Measurements from ENCODE around the gene UNC13C. TPM values are rescaled to one million over a fixed set of nuclear protein-coding genes. Genes with fewer than 3 reads are reported as not detected.

Gene UNC13C
- total RNA-seq, 1 experiment from 2014 or later, result not detected

DNA sequence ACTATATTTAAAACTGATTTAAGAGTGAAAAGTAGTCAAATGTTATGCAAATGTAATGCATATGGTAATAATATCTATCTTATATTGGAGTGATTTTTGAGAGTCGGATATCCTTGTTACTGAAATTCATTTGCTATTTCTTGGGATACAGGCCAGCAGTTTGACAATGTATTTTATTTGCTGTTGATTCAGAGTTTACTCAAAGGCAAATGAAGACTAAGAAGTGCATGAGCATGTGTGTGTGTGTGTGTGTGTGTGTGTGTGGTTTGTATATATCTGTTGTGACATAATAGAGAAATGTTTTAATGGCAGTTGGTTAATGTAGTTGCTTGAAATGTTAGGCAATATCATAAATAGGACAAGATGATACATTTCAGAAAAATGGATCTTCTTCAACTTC is 39.0 kb downstream of the UNC13C start (continued):
- TF ChIP-seq ZFX (IDR thresholded peaks at IDR 0.05), result no peak
- TF ChIP-seq EZH2phosphoT487 (IDR thresholded peaks at IDR 0.05; ENCODE audit: borderline replicate concordance), result no peak
- no peak for TF ChIP-seq CEBPB (IDR thresholded peaks at IDR 0.05; ENCODE audit: low read depth)
- TF ChIP-seq TCF7L2 (IDR thresholded peaks at IDR 0.05; ENCODE audit: borderline replicate concordance, extremely low read depth, insufficient read depth, insufficient read length), result no peak

DNA sequence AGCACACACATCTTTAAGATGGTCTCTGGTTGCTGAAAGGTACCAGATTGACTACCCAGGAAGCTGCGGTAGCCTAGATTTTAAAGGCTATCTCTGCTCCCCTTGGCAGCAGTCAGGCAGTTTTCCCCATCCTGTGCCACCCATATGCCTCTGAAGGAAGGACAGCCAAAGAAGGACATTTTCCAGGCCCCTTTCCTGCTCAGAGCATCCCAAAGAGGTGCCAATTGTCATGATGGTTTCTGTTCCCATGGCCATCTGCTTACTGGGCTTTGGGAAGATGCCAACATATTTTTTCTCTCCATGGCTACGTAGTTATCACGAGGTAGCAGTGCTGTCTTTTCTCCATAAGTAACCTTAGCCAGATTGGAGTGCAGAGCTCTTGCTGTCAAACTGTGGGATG is 39.7 kb downstream of the UNC13C start:
- intact Hi-C loops (cut with micrococcal nuclease), result no loop called here
- TF ChIP-seq FOSL1 (IDR thresholded peaks at IDR 0.05; ENCODE audit: low read depth) (no peak), RAD21 (IDR thresholded peaks at IDR 0.05; ENCODE audit: low read depth) (no peak), ZNF274 (IDR thresholded peaks at IDR 0.05; ENCODE audit: low read depth, low read length) (no peak), ELF1 (IDR thresholded peaks at IDR 0.05; ENCODE audit: borderline replicate concordance, low read depth) (no peak)
- TF ChIP-seq, protein P1, sequence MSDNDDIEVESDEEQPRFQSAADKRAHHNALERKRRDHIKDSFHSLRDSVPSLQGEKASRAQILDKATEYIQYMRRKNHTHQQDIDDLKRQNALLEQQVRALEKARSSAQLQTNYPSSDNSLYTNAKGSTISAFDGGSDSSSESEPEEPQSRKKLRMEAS (IDR thresholded peaks at IDR 0.05), result no peak
- no peak for ATAC-seq
- Histone ChIP-seq H3K4me2 (ENCODE audit: low read length) (no peak overlapping the region), H3K27ac (ENCODE audit: low read depth, low read length) (no peak overlapping the region), H3K36me3 (ENCODE audit: control insufficient read depth in 1 of 2, insufficient read depth in 2 of 2, low read length in 2 of 2) (no peaks in the 10 kb centered on the region), H4K20me1 (ENCODE audit: insufficient read depth) (no peaks in the 10 kb centered on the region), H3K4me1 (ENCODE audit: control insufficient read depth in 1 of 2, insufficient read depth in 2 of 2, low read length in 2 of 2) (no peaks in the 10 kb centered on the region), H3K9me3 (ENCODE audit: control insufficient read depth in 1 of 2, insufficient read depth in 1 of 2, low read depth in 1 of 2, low read length in 2 of 2) (peaks cover 20 to 38% of the 10 kb centered on the region in 2 experiments; a peak in 2 of 4 replicates), H3K9ac (ENCODE audit: low read length) (no peak overlapping the region), H3K79me2 (ENCODE audit: insufficient read depth, low read length) (no peaks in the 10 kb centered on the region), H2AFZ (ENCODE audit: low read depth, low read length, poor library complexity, severe bottlenecking) (no peak overlapping the region), H3K4me3 (replicated peaks in 1 of 2; ENCODE audit: low read depth in 1 of 2, low read length in 2 of 2) (no peak overlapping the region), H3K9me2 (ENCODE audit: insufficient read depth) (no peaks in the 10 kb centered on the region), H3K27me3 (ENCODE audit: insufficient read depth, low read length) (no peaks in the 10 kb centered on the region)
- CTCF ChIA-PET, result no interaction called here
- no peak for DNase-seq (ENCODE audit: low read depth, low spot score)
- RAD21 ChIA-PET (ENCODE audit: low non-redundant PET in 1 of 2, low total read pairs in 2 of 2, uncharacterized antibody in 2 of 2, unreplicated experiment in 2 of 2), result no interaction called here
- no TSS peak for BruUV-seq (replicated peaks)
- POLR2A ChIA-PET, result no interaction called here

DNA sequence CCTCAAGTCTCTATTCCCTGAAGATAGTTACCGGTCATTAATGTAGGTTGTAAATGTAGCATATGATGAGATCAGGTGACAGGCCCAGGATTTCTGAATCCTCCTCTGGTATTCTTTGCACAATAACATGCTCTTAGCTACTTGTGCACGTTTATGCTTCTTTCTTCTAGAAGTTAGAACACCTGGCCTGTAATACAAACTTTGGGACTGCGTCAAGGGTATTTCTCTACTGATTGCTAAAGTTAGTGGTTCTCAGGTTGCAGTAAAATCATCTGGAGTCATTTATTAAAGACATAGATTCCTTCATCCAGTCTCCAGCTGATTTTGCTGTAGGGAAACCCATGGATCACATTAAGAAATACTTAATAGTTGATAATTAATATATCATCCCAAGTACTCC is 48.0 kb downstream of the UNC13C start:
- ChIA-PET POLR2A (no interaction called here), RAD21 (ENCODE audit: low non-redundant PET in 1 of 2, low total read pairs in 2 of 2, uncharacterized antibody in 2 of 2, unreplicated experiment in 2 of 2) (no interaction called here), CTCF (no interaction called here)
- H3K9me3 ChIP-seq (ENCODE audit: control insufficient read depth in 1 of 2, insufficient read depth in 1 of 2, low read depth in 1 of 2, low read length in 2 of 2), result peaks cover 5 to 48% of the 10 kb centered on the region in 2 experiments; a peak in 2 of 4 replicates
- H3K27me3 ChIP-seq (ENCODE audit: insufficient read depth, low read length), result no peaks in the 10 kb centered on the region
- no TSS peak for BruUV-seq (replicated peaks)
- no peak overlapping the region for H2AFZ ChIP-seq (ENCODE audit: low read depth, low read length, poor library complexity, severe bottlenecking)
- no peaks in the 10 kb centered on the region for H3K9me2 ChIP-seq (ENCODE audit: insufficient read depth)
- intact Hi-C loops (cut with micrococcal nuclease), result no loop called here
- no peaks in the 10 kb centered on the region for H3K79me2 ChIP-seq (ENCODE audit: insufficient read depth, low read length)
- no peaks in the 10 kb centered on the region for H3K4me1 ChIP-seq (ENCODE audit: control insufficient read depth in 1 of 2, insufficient read depth in 2 of 2, low read length in 2 of 2)
- no peak for ATAC-seq
- DNase-seq (ENCODE audit: low read depth, low spot score), result no peak
- H3K36me3 ChIP-seq (ENCODE audit: control insufficient read depth in 1 of 2, insufficient read depth in 2 of 2, low read length in 2 of 2), result no peaks in the 10 kb centered on the region
- no peak overlapping the region for H3K27ac ChIP-seq (ENCODE audit: low read depth, low read length)
- H3K9ac ChIP-seq (ENCODE audit: low read length), result no peak overlapping the region
- H4K20me1 ChIP-seq (ENCODE audit: insufficient read depth), result no peaks in the 10 kb centered on the region
- no peak overlapping the region for H3K4me3 ChIP-seq (replicated peaks in 1 of 2; ENCODE audit: low read depth in 1 of 2, low read length in 2 of 2)
- H3K4me2 ChIP-seq (ENCODE audit: low read length), result no peak overlapping the region
- TF ChIP-seq EZH2 (IDR thresholded peaks at IDR 0.05) (no peak), ZFX (IDR thresholded peaks at IDR 0.05) (no peak), POLR2A (IDR thresholded peaks at IDR 0.05; ENCODE audit: borderline replicate concordance, extremely low read depth, insufficient read depth, insufficient read length) (no peak), TCF7L2 (IDR thresholded peaks at IDR 0.05; ENCODE audit: borderline replicate concordance, extremely low read depth, insufficient read depth, insufficient read length) (no peak)

All from HCT116 (cell line).